Measurements from ENCODE around the gene COG7.
"Not testable (repeated sequence)": the region's sequence is repeated elsewhere in the genome, so short reads cannot be mapped to it uniquely, and the experiment has no call there.

The COG7 gene

DNA sequence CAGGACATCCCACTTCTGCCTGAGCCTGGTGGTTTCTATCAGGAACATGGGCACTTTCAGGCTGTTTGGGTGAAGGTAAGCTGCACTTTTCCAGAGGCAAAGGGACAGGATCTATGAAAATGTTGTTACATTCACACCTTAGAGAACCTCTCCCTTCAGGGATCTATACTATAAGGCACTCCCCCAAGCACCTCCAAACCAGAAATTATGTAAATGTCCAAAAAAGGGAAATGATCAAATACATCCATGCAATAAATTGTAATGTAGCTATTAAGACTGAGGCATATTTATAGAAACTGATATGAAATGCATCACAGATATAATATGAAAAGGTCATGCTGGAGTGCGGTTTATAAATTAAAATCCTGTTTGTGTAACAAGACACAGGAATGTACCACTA, 23.3 kb upstream of the COG7 start:
- DNase-seq (ENCODE audit: low read depth in 3 of 3), result no peak

GRCh38 chr16:23469814-23470213, 16.8 kb upstream of the COG7 start:
- no peak for DNase-seq (ENCODE audit: low read depth in 3 of 3)

DNA sequence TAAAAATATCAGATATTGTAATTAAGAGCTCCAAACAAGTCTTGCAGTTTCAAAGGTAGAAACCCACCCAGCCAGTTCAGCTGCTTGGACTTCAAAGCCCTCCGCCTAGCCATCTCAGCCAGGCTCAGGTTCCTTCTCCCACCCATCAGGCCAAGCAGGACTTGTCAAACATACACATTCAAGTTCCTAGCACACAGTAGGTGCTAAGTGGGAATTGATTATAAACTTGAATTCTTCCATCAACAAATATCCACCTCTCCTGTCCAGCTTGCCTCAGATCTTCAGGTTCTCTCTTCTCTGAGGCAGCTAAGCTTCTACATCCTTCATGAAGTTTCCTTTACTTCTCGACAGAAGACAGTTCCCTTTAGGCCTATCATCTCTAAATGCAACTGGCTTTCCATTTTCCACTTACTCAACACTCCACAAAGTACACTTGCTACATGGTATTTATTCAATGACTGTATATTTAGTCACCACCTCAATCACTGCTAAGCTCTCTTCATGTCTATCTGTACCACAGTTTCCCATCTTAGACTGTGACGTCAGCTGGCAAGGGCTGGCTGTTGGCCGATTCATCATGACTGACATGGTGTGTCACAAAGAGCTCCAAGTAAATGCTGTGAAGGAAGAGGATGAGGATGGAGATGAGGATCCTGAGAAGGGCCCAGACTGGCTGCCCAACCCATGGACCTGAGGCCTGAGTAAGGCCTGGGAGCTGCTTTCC, 13.3 kb upstream of the COG7 start:
- DNase-seq (ENCODE audit: low read depth in 3 of 3), result no peak

GRCh38 chr16:23465179-23465578, 12.2 kb upstream of the COG7 start:
- DNase-seq (ENCODE audit: low read depth in 3 of 3), result no peak

GRCh38 chr16:23464196-23464595, 11.2 kb upstream of the COG7 start:
- no peak for DNase-seq (ENCODE audit: low read depth in 3 of 3)

GRCh38 chr16:23462994-23463393, 10.0 kb upstream of the COG7 start:
- DNase-seq (ENCODE audit: low read depth in 3 of 3), result not testable (repeated sequence)

GRCh38 chr16:23453338-23454052, 506 bp upstream of the COG7 start:
- no peak for DNase-seq (ENCODE audit: low read depth in 3 of 3)

GRCh38 chr16:23452221-23452571, 793 bp downstream of the COG7 start:
- DNase-seq (ENCODE audit: low read depth in 3 of 3), result no peak

DNA sequence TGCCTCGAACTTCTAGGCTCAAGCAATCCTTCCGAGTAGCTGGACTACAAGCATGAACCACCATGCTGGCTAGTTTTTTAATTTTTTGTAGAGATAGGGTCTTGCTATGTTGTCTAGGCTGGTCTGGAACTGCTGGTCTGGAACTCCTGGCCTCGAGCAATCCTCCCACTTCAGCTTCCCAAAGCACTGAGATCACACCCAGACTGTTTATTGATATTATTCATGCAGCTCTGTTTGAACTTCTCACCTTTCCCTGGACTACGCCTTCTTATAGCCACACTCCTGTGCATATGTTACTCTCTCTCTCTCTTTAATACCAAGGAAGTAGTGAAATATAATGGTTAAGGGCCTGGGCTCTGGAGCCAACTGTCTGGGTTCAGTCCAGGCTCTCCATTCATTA, 4.6 kb downstream of the COG7 start:
- DNase-seq (ENCODE audit: low read depth in 3 of 3), result no peak

- not testable (repeated sequence) for DNase-seq (ENCODE audit: low read depth in 3 of 3)
Measured at GRCh38 chr16:23437542-23437941, 15.4 kb downstream of the COG7 start.

DNA sequence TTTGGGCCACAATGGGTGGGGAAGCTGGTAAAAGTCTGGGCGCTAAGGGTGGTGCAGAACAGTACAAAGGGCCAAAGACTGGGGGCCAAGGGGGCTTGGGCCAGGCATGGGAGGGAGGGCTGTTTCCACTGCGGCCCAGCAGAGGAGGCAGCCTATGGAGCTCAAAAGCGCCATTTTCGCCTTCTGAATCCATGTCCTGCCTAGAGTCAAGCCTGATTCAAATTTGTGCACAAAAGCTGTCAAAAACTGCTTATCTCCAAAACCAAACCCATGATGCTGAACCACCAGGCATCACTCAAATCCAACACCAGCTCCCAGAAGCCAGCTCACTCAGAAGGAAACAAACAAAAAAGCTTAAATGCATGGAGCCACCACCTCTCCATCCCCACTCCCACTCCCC, 16.0 kb downstream of the COG7 start:
- DNase-seq (ENCODE audit: low read depth in 3 of 3), result no peak

DNA sequence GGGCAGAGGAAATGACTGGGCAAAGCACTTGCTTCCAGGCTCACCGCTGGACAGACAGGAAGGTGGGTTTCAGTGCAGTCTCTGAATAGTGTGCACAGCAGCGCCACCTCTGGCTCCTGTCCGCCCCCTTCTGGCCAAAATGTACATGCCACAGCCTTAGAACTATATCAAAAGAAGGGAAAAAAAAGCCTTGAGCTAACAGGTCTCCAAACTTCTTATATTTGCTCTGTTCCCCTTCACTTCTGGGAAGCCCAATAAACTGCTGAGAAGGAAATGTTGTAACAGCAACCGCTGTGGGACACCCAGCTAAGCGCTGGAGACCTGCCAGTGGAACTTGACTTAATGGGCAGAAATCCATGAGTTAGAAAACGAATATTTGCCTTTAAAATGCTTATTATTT, 17.5 kb downstream of the COG7 start:
- peak; percentile 18 to 21 (median 21) for DNase-seq (ENCODE audit: low read depth in 3 of 3)

DNA sequence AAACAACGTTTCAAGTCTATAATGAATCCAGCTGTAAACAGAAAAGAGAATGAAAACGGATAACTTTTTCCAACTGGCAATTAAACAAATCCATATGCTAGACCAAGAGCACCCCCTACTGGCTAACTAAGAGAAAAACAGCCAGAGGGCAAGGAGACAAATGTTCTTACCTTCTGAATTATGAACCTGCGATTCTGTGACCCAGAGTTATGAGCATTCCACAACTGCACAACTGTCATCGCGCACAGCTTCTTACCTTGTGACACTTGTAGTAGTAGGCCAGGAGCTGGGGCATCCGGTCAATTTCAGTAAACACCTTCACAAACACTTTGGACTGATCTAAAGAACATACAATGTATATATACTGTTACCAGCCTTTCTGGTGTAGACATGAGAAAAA, 18.6 kb downstream of the COG7 start:
- no peak for DNase-seq (ENCODE audit: low read depth in 3 of 3)

GRCh38 chr16:23433261-23433920, 19.6 kb downstream of the COG7 start:
- DNase-seq (ENCODE audit: low read depth in 3 of 3), result no peak

- no peak for DNase-seq (ENCODE audit: low read depth in 3 of 3)
Measured at GRCh38 chr16:23432176-23433128, 20.5 kb downstream of the COG7 start.

GRCh38 chr16:23428351-23428750, 24.6 kb downstream of the COG7 start:
- no peak for DNase-seq (ENCODE audit: low read depth in 3 of 3)

GRCh38 chr16:23424292-23424958, 28.6 kb downstream of the COG7 start:
- DNase-seq (ENCODE audit: low read depth in 3 of 3), result no peak

GRCh38 chr16:23423496-23424049, 29.4 kb downstream of the COG7 start:
- no peak for DNase-seq (ENCODE audit: low read depth in 3 of 3)

- DNase-seq (ENCODE audit: low read depth in 3 of 3), result no peak
Measured at GRCh38 chr16:23420011-23420410, 33.0 kb downstream of the COG7 start.

- no peak for DNase-seq (ENCODE audit: low read depth in 3 of 3)
Measured at GRCh38 chr16:23416816-23417215, 36.2 kb downstream of the COG7 start.

- DNase-seq (ENCODE audit: low read depth in 3 of 3), result no peak
Measured at GRCh38 chr16:23414731-23415130, 38.3 kb downstream of the COG7 start.
